IMR-90 (cell line): ENCODE measurements around the gene CAPN5. TPM values are rescaled to one million over a fixed set of nuclear protein-coding genes. Genes with fewer than 3 reads are reported as not detected.

ENCODE experiments used
- ATAC-seq: fragments of 200-7000 bp; cut with Tn5 transposase; 2 replicates; pipeline ENCODE4 v1.9.1; 2020; ENCODE audit warnings: low read depth, mild to moderate bottlenecking, moderate library complexity
- BruUV-seq: library from RNA; stranded (reverse); fragments of 400-500 nt; replicated peaks from 2 replicates; lab custom pipeline; 2021; lab: Mats Ljungman, UMichigan
- CTCF ChIA-PET: fragments of 300-600 bp; formaldehyde crosslinking; extraction: SDS; loops from one replicate; lab custom pipeline; 2021; ENCODE audit warnings: antibody characterized with exemption; lab: Yijun Ruan, JAX
- POLR2A ChIA-PET: fragments of 300-600 bp; sonication (Branson Sonifier 250); formaldehyde crosslinking; loops from one replicate; lab custom pipeline; 2022; ENCODE audit warnings: antibody characterized with exemption; ENCODE audit not compliant: unreplicated experiment; lab: Charles Lee
- DNase-seq: peaks from one replicate; pipeline ENCODE4 v3.0.0; 2013
- H2AFZ ChIP-seq: replicated peaks from 2 replicates; pipeline ENCODE3; 2013; ENCODE audit warnings: low read length, mild to moderate bottlenecking; ENCODE audit not compliant: poor library complexity
- H2AK5ac ChIP-seq: 2 replicates; pipeline ENCODE4 v1.6.1; 2013; ENCODE audit warnings: low read depth, low read length, inconsistent platforms
- H2AK9ac ChIP-seq: replicated peaks from 2 replicates; pipeline ENCODE3; 2013; ENCODE audit warnings: mild to moderate bottlenecking, low read depth, low read length, moderate library complexity; ENCODE audit not compliant: poor library complexity
- H2BK120ac ChIP-seq: 2 replicates; pipeline ENCODE4 v1.6.1; 2013; ENCODE audit warnings: low read depth, low read length, inconsistent platforms
- H2BK15ac ChIP-seq: 3 replicates; pipeline ENCODE4 v1.6.1; 2013; ENCODE audit warnings: low read depth, low read length, inconsistent platforms
- H2BK20ac ChIP-seq: 2 replicates; pipeline ENCODE4 v1.6.1; 2013; ENCODE audit warnings: low read depth, mild to moderate bottlenecking, inconsistent platforms, low read length, moderate library complexity
- H2BK5ac ChIP-seq: 2 replicates; pipeline ENCODE4 v1.6.1; 2013; ENCODE audit warnings: mild to moderate bottlenecking, low read depth, low read length, inconsistent platforms; ENCODE audit not compliant: poor library complexity, severe bottlenecking
- H3K14ac ChIP-seq: replicated peaks from 2 replicates; pipeline ENCODE4 v1.6.1; 2013; ENCODE audit warnings: low read depth, low read length, inconsistent platforms
- H3K18ac ChIP-seq: 2 replicates; pipeline ENCODE4 v1.6.1; 2013; ENCODE audit warnings: low read depth, low read length, control low read depth
- H3K23ac ChIP-seq: 2 replicates; pipeline ENCODE4 v1.6.1; 2013; ENCODE audit warnings: low read depth, low read length, inconsistent platforms
- H3K27ac ChIP-seq: 2 replicates; pipeline ENCODE4 v1.5.1; 2013; ENCODE audit warnings: mild to moderate bottlenecking, control low read depth, low read length; ENCODE audit not compliant: insufficient read depth
- H3K27me3 ChIP-seq: 2 replicates; pipeline ENCODE4 v1.6.1; 2013; ENCODE audit warnings: low read length; ENCODE audit not compliant: control insufficient read depth, insufficient read depth
- H3K36me3 ChIP-seq: 2 replicates; pipeline ENCODE4 v1.6.1; 2013; ENCODE audit warnings: low read length, mixed read lengths; ENCODE audit not compliant: control insufficient read depth, insufficient read depth
- H3K4ac ChIP-seq: 2 replicates; pipeline ENCODE4 v1.6.1; 2013; ENCODE audit warnings: low read depth, low read length, inconsistent platforms
- H3K4me1 ChIP-seq: 2 replicates; pipeline ENCODE4 v1.6.1; 2013; ENCODE audit warnings: low read length, mixed read lengths; ENCODE audit not compliant: control insufficient read depth, insufficient read depth
- H3K4me2 ChIP-seq: 2 replicates; pipeline ENCODE4 v1.6.1; 2013; ENCODE audit warnings: low read depth, mild to moderate bottlenecking, control low read depth, low read length, moderate library complexity
- H3K4me3 ChIP-seq: 2 replicates; pipeline ENCODE4 v1.5.1; 2013; ENCODE audit warnings: low read depth, mild to moderate bottlenecking, control low read depth, low read length, moderate library complexity; ENCODE audit not compliant: insufficient read depth
- H3K56ac ChIP-seq: 2 replicates; pipeline ENCODE4 v1.6.1; 2013; ENCODE audit warnings: low read length, inconsistent platforms; ENCODE audit not compliant: insufficient read depth; ENCODE audit errors: extremely low read depth
- H3K79me1 ChIP-seq, 2 experiments: 2 replicates each; pipeline ENCODE4 v1.6.1; 2013; ENCODE audit warnings: low read length in 2 of 2, inconsistent platforms in 1 of 2, low read depth in 1 of 2
- H3K9ac ChIP-seq: 2 replicates; pipeline ENCODE4 v1.6.1; 2013; ENCODE audit warnings: low read depth, low read length, control low read depth
- H3K9me1 ChIP-seq: 2 replicates; pipeline ENCODE4 v1.6.1; 2013; ENCODE audit warnings: low read length, inconsistent platforms; ENCODE audit not compliant: insufficient read depth
- H3K9me3 ChIP-seq: 2 replicates; pipeline ENCODE4 v1.6.1; 2013; ENCODE audit warnings: low read length; ENCODE audit not compliant: control insufficient read depth, insufficient read depth
- H4K20me1 ChIP-seq: 2 replicates; pipeline ENCODE4 v1.6.1; 2013; ENCODE audit warnings: low read length, inconsistent platforms; ENCODE audit not compliant: insufficient read depth
- H4K5ac ChIP-seq: 2 replicates; pipeline ENCODE4 v1.6.1; 2013; ENCODE audit warnings: mild to moderate bottlenecking, low read depth, low read length, control low read depth
- H4K8ac ChIP-seq, 2 experiments: 2 replicates each; pipeline ENCODE4 v1.6.1; 2013; ENCODE audit warnings: low read depth in 2 of 2, low read length in 2 of 2, control low read depth in 1 of 2, inconsistent platforms in 1 of 2
- H4K91ac ChIP-seq: 2 replicates; pipeline ENCODE4 v1.6.1; 2013; ENCODE audit warnings: low read depth, low read length, inconsistent platforms; ENCODE audit not compliant: insufficient read depth
- BHLHE40 ChIP-seq: fragments of 150-350 bp; IDR thresholded peaks from 2 replicates; pipeline ENCODE4 v1.6.1; 2016; ENCODE audit warnings: mild to moderate bottlenecking, low read depth, low read length
- SMC3 ChIP-seq: fragments of 150-350 bp; IDR thresholded peaks from 2 replicates; pipeline ENCODE4 v1.6.1; 2016; ENCODE audit warnings: low read depth, mild to moderate bottlenecking, antibody characterized with exemption, low read length, moderate library complexity
- WGBS, 2 experiments: methylation state at CpG; one replicate each; pipeline versions ENCODE4 v1.1.5 to v1.1.7; 2013; ENCODE audit warnings: missing lambda C conversion rate in 2 of 2; ENCODE audit not compliant: insufficient read length in 1 of 2; ENCODE audit errors: extremely low coverage in 2 of 2; 5-methylcytosine and 5-hydroxymethylcytosine counted together
- dilution Hi-C: fragments of 300-500 bp; cut with HindIII; formaldehyde crosslinking; loops from one replicate; pipeline ENCODE4 v1.14.3; 2018; ENCODE audit warnings: low sequenced_read_pairs; ENCODE audit not compliant: unreplicated experiment
- in situ Hi-C: fragments of 300-500 bp; cut with MboI; formaldehyde crosslinking; loops from 3 replicates; pipeline ENCODE4 v1.14.3; 2019; ENCODE audit warnings: low sequenced_read_pairs, inconsistent platforms, mixed read lengths
- intact Hi-C: fragments of 100-400 bp; cut with micrococcal nuclease; formaldehyde crosslinking; loops from 2 replicates; pipeline ENCODE4 v1.10.0; 2022
- polyA plus RNA-seq, 3 experiments: library from polyadenylated mRNA; depleted of rRNA; stranded (reverse); fragments of >200 nt; gene quantifications; 2 replicates each; pipeline ENCODE4 v1.2.3, GENCODE V29; 2012; ENCODE audit warnings: low replicate concordance in 1 of 3
- total RNA-seq: library from RNA; depleted of rRNA; stranded (reverse); fragments of >200 nt; gene quantifications from 2 replicates; pipeline ENCODE4 v1.2.3, GENCODE V29; 2012

Gene CAPN5
- total and polyA plus RNA-seq, 2 of the 4 experiments (the other 2 are of a cell fraction): 8.1 to 24.0 TPM

DNA sequence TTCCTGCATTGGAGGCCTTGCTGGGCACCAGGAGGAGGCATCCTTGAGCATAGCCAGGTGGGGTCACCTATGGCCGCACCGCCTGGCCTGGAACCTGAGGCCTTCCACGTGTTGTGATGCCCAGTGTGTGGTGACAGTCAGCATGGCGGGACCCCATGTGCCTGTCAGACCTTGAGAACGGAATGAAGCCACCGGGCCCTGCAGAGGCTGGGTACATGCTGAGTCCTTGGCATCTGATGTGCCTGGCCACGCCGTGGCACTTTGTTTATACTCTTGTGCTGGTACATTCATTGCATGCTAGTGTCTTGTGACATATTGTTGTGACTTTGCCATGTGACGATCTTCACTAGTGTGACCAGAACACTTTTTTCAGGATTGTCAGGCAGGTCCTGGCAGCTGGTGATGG, 52.8 kb downstream of the CAPN5 start:
- no peaks in the 10 kb centered on the region; the same call in none of the 2 replicates for H3K9me1 ChIP-seq
- no peak overlapping the region for H3K23ac ChIP-seq
- dilution Hi-C loops: no loop called here
- no peak overlapping the region for H2AK9ac ChIP-seq
- H4K20me1 ChIP-seq: no peaks in the 10 kb centered on the region
- intact Hi-C loops: no loop called here
- no peaks in the 10 kb centered on the region for H3K27me3 ChIP-seq
- no peak overlapping the region for H2BK15ac ChIP-seq
- CTCF ChIA-PET: no interaction called here
- H4K5ac ChIP-seq: no peak overlapping the region
- H3K4ac ChIP-seq: no peak overlapping the region
- no peak overlapping the region for H3K18ac ChIP-seq
- no peak for TF ChIP-seq SMC3
- TF ChIP-seq BHLHE40: no peak
- peaks cover 31% of the 10 kb centered on the region; the same call in 1 of the 2 replicates for H3K36me3 ChIP-seq
- BruUV-seq: no TSS peak
- no peak overlapping the region for H3K14ac ChIP-seq
- H3K9me3 ChIP-seq: no peaks in the 10 kb centered on the region
- H3K56ac ChIP-seq: no peak overlapping the region
- POLR2A ChIA-PET: no interaction called here
- H3K4me1 ChIP-seq: no peaks in the 10 kb centered on the region
- H4K8ac ChIP-seq: no peak overlapping the region
- ATAC-seq (no peak), DNase-seq (no peak)
- H3K4me3 ChIP-seq: no peak overlapping the region
- H2BK20ac ChIP-seq: no peak overlapping the region
- in situ Hi-C loops: no loop called here
- WGBS, 2 experiments: 91% methylated on average over 5 of the region's 9 CpGs; no CpG with 5 or more reads in 1 of the 2 experiments
- no peaks in the 10 kb centered on the region for H3K79me1 ChIP-seq
- no peak overlapping the region for H2AK5ac ChIP-seq
- no peak overlapping the region for H3K9ac ChIP-seq
- H3K4me2 ChIP-seq: no peak overlapping the region
- no peak overlapping the region for H3K27ac ChIP-seq
- no peak overlapping the region for H2BK120ac ChIP-seq
- no peak overlapping the region for H4K91ac ChIP-seq
- no peak overlapping the region for H2AFZ ChIP-seq
- no peak overlapping the region for H2BK5ac ChIP-seq
